Keratinocyte (primary cell): ENCODE data around the gene TSPAN10. TPM values are rescaled to one million over a fixed set of nuclear protein-coding genes. Genes with fewer than 3 reads are reported as not detected.
"Not testable (repeated sequence)": the region's sequence is repeated elsewhere in the genome, so short reads cannot be mapped to it uniquely, and the experiment has no call there.

ENCODE experiments used
- DNase-seq: peaks from one replicate; pipeline ENCODE4 v3.0.0-alpha.2; 2011; ENCODE audit warnings: low read depth, missing footprints, low spot score
- FAIRE-seq: peaks from 2 replicates; lab custom pipeline; 2011; peaks lifted over from hg19 to GRCh38; lab: Jason Lieb, UNC
- H2AFZ ChIP-seq: 2 replicates; pipeline ENCODE4 v1.6.0; 2012; ENCODE audit warnings: low read length, control low read depth, inconsistent platforms; ENCODE audit not compliant: control insufficient read depth
- H3K27ac ChIP-seq: 2 replicates; pipeline ENCODE4 v1.5.1; 2011; ENCODE audit warnings: low read length; ENCODE audit not compliant: control insufficient read depth, insufficient read depth
- H3K27me3 ChIP-seq: 3 replicates; pipeline ENCODE4 v1.6.0; 2011; ENCODE audit warnings: low read length; ENCODE audit not compliant: control insufficient read depth, insufficient read depth; ENCODE audit errors: extremely low read depth
- H3K36me3 ChIP-seq, 2 experiments: 2 replicates in 1 of 2; 3 replicates in 1 of 2; pipeline ENCODE4 v1.5.1; 2011; ENCODE audit warnings: low read length in 2 of 2, mild to moderate bottlenecking in 1 of 2; ENCODE audit not compliant: control insufficient read depth in 2 of 2, insufficient read depth in 2 of 2; ENCODE audit errors: extremely low read depth in 1 of 2
- H3K4me1 ChIP-seq: 3 replicates; pipeline ENCODE4 v1.5.1; 2011; ENCODE audit warnings: low read length; ENCODE audit not compliant: control insufficient read depth, insufficient read depth; ENCODE audit errors: extremely low read depth
- H3K4me2 ChIP-seq: 3 replicates; pipeline ENCODE4 v1.6.0; 2011; ENCODE audit warnings: low read depth, low read length; ENCODE audit not compliant: control insufficient read depth, insufficient read depth; ENCODE audit errors: extremely low read depth
- H3K4me3 ChIP-seq, 3 experiments: fragments of 200-600 bp in 1 of 3; sonication (generic) in 1 of 3; 2 replicates in 2 of 3; 3 replicates in 1 of 3; pipeline ENCODE4 v1.5.1; 2011 to 2016; ENCODE audit warnings: low read length in 3 of 3, mild to moderate bottlenecking in 3 of 3, control low read depth in 2 of 3, inconsistent platforms in 1 of 3, low read depth in 1 of 3, mixed read lengths in 1 of 3, mixed run types in 1 of 3, moderate library complexity in 1 of 3; ENCODE audit not compliant: control insufficient read depth in 2 of 3, insufficient read depth in 2 of 3; ENCODE audit errors: extremely low read depth in 1 of 3
- H3K79me2 ChIP-seq: 2 replicates; pipeline ENCODE4 v1.6.0; 2012; ENCODE audit warnings: low read length; ENCODE audit not compliant: control insufficient read depth, insufficient read depth
- H3K9ac ChIP-seq: 3 replicates; pipeline ENCODE4 v1.6.0; 2011; ENCODE audit warnings: low read length; ENCODE audit not compliant: control insufficient read depth, insufficient read depth; ENCODE audit errors: extremely low read depth
- H3K9me1 ChIP-seq: 3 replicates; pipeline ENCODE4 v1.6.0; 2011; ENCODE audit warnings: low read length; ENCODE audit not compliant: control insufficient read depth, insufficient read depth; ENCODE audit errors: extremely low read depth
- H3K9me3 ChIP-seq: 2 replicates; pipeline ENCODE4 v1.5.1; 2012; ENCODE audit warnings: low read depth, low read length; ENCODE audit not compliant: control insufficient read depth
- H4K20me1 ChIP-seq: 3 replicates; pipeline ENCODE4 v1.6.0; 2011; ENCODE audit warnings: low read length; ENCODE audit not compliant: control insufficient read depth, insufficient read depth; ENCODE audit errors: extremely low read depth
- EZH2 ChIP-seq: IDR thresholded peaks from one replicate; pipeline ENCODE4 v1.6.1; 2012; ENCODE audit warnings: inconsistent platforms, mild to moderate bottlenecking, low read length, moderate library complexity
- dilution Hi-C: fragments of 300-500 bp; cut with MboI; formaldehyde crosslinking; loops from one replicate; pipeline ENCODE4 v1.7.0; 2020; ENCODE audit warnings: low sequenced_read_pairs; ENCODE audit not compliant: extremely low pct_ligation_motif_present
- polyA plus RNA-seq, 5 experiments: library from polyadenylated mRNA; depleted of rRNA in 3 of 5; stranded (reverse) in 3 of 5; stranded (forward) in 1 of 5; unstranded in 1 of 5; fragments of >200 nt; gene quantifications; 1 replicate in 1 of 5; 2 replicates in 3 of 5; 3 replicates in 1 of 5; pipeline versions ENCODE4 v1.2.1 to v1.2.3, GENCODE V29; 2011 to 2012; ENCODE audit warnings: missing spikeins in 2 of 5, low read depth in 1 of 5, low replicate concordance in 1 of 5
- TF ChIP-seq, protein P1 (sequence below), 3 experiments: IDR thresholded peaks in 1 of 3; conservative IDR thresholded peaks in 1 of 3; optimal IDR thresholded peaks in 1 of 3; 2 replicates in 2 of 3; 3 replicates in 1 of 3; pipeline versions ENCODE3 to v1.5.1; 2011; ENCODE audit warnings: low read length in 3 of 3, mild to moderate bottlenecking in 3 of 3, moderate library complexity in 2 of 3, control low read depth in 1 of 3, inconsistent platforms in 1 of 3; ENCODE audit not compliant: insufficient read depth in 2 of 3; ENCODE audit errors: extremely low read depth in 1 of 3

Gene TSPAN10
- polyA plus RNA-seq, 1 donor (not counting 4 experiments of a cell fraction or from before 2014, with no cell fraction given): 0.89 TPM

DNA sequence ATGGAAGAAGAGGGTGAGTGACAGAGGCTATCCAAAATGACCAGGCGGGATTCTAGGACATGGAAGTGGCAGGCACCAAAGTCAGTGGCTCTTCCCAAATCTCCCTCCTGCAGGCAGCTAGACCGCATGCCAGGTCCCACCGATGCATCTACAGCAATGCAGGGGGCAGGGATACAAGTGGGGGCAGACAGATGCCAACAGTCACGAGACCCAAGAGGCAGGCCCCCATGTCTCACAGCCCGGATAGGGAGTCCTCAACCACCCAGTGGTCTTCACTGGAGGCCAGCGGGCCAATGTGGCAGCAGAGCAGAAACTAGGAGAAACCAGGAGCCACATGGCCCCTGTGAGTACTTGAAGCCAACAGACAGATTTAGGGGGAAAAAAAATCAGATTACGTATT is 20.1 kb upstream of the TSPAN10 start:
- Histone ChIP-seq H3K9ac (no peak overlapping the region), H3K79me2 (peaks cover 54% of the 10 kb centered on the region), H3K4me1 (no peaks in the 10 kb centered on the region), H3K9me1 (no peaks in the 10 kb centered on the region), H3K36me3 (peaks cover 35 to 39% of the 10 kb centered on the region in 2 experiments), H3K4me3 (no peak overlapping the region), H3K27me3 (no peaks in the 10 kb centered on the region), H3K9me3 (no peaks in the 10 kb centered on the region), H3K4me2 (no peak overlapping the region), H4K20me1 (peaks cover 13% of the 10 kb centered on the region), H2AFZ (no peak overlapping the region), H3K27ac (no peak overlapping the region)
- FAIRE-seq (no peak), DNase-seq (no peak)
- TF ChIP-seq, protein P1, sequence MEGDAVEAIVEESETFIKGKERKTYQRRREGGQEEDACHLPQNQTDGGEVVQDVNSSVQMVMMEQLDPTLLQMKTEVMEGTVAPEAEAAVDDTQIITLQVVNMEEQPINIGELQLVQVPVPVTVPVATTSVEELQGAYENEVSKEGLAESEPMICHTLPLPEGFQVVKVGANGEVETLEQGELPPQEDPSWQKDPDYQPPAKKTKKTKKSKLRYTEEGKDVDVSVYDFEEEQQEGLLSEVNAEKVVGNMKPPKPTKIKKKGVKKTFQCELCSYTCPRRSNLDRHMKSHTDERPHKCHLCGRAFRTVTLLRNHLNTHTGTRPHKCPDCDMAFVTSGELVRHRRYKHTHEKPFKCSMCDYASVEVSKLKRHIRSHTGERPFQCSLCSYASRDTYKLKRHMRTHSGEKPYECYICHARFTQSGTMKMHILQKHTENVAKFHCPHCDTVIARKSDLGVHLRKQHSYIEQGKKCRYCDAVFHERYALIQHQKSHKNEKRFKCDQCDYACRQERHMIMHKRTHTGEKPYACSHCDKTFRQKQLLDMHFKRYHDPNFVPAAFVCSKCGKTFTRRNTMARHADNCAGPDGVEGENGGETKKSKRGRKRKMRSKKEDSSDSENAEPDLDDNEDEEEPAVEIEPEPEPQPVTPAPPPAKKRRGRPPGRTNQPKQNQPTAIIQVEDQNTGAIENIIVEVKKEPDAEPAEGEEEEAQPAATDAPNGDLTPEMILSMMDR (optimal IDR thresholded peaks at IDR 0.05 in 1 of 3, IDR thresholded peaks at IDR 0.05 in 1 of 3, conservative IDR thresholded peaks at IDR 0.05 in 1 of 3; ENCODE audit: extremely low read depth in 1 of 3, insufficient read depth in 2 of 3, low read length in 3 of 3): no peak
- no peak for TF ChIP-seq EZH2
- dilution Hi-C loops: no loop called here

DNA sequence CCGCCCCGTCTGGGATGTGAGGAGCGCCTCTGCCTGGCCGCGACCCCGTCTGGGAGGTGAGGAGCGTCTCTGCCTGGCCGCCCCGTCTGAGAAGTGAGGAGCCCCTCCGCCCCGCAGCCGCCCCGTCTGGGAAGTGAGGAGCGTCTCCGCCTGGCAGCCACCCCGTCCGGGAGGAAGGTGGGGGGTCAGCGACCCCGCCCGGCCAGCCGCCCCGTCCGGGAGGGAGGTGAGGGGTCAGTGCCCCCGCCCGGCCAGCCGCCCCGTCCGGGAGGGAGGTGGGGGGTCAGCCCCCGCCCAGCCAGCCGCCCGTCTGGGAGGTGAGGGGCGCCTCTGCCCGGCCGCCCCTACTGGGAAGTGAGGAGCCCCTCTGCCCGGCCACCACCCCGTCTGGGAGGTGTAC is 18.7 kb upstream of the TSPAN10 start:
- H2AFZ ChIP-seq, FAIRE-seq, DNase-seq, dilution Hi-C loops, H3K9me3 ChIP-seq, H3K9ac ChIP-seq, H3K9me1 ChIP-seq, H3K4me2 ChIP-seq, H3K4me3 ChIP-seq, H3K27me3 ChIP-seq, H3K27ac ChIP-seq, H3K4me1 ChIP-seq: not testable (repeated sequence)
- H3K36me3 ChIP-seq: peaks cover 30 to 36% of the 10 kb centered on the region in 2 experiments
- peaks cover 12% of the 10 kb centered on the region for H4K20me1 ChIP-seq
- H3K79me2 ChIP-seq: peaks cover 45% of the 10 kb centered on the region

DNA sequence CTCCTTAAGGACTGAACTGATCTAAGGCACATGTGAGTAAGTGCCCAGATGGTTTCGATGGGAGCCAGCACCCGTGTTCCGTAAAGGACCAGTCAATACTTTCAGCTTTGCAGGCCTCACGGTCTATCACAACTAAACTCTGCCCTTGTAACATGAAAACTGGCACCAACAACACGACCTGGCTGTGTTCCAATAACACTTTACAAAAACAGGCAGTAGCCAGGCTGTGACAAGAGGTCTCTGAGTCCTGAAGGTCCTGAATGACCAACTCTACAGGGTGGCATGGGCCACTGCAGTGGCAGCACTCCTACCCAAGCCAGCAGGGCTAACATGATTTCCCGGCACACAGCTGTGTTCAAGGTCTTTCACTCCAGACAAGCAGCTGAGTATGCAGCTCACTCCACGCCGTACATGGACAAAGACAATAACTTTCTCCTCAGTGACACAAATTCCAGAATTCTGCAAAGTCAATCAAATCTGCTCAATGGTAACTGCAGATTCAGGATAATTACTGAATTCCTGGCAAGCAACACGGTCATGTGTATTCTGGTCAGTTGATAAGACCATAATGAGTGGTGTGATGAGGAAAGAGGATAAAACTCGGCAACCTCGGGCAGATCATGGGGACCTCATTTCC is 15.4 kb upstream of the TSPAN10 start:
- no peak for TF ChIP-seq EZH2
- H3K9me1 ChIP-seq: no peaks in the 10 kb centered on the region
- DNase-seq: no peak
- H3K4me2 ChIP-seq: no peak overlapping the region
- peaks cover 3% of the 10 kb centered on the region for H4K20me1 ChIP-seq
- no peaks in the 10 kb centered on the region for H3K4me1 ChIP-seq
- peaks cover 34 to 49% of the 10 kb centered on the region in 2 experiments for H3K36me3 ChIP-seq
- H3K27ac ChIP-seq: no peak overlapping the region
- FAIRE-seq: no peak
- no peak overlapping the region for H3K4me3 ChIP-seq
- no peaks in the 10 kb centered on the region for H3K27me3 ChIP-seq
- no peaks in the 10 kb centered on the region for H3K9me3 ChIP-seq
- no peak overlapping the region for H3K9ac ChIP-seq
- H3K79me2 ChIP-seq: peaks cover 28% of the 10 kb centered on the region
- H2AFZ ChIP-seq: no peak overlapping the region
- dilution Hi-C loops: no loop called here
